Stomach (tissue), 9 donors: Measurements from ENCODE around the gene COL4A2. TPM values are rescaled to one million over a fixed set of nuclear protein-coding genes. Genes with fewer than 3 reads are reported as not detected.
A peak's percentile ranks its signal among the peaks of the same experiment; 100 is the strongest.

Experiments
- DNase-seq, 2 donors: peaks; one replicate each; pipeline versions ENCODE4 v3.0.0 to v3.0.0-alpha.2; 2013 to 2019
- H3K27ac ChIP-seq, 5 donors: fragments of 200-600 bp in 4 of 5; sonication (generic) in 4 of 5; one replicate each; pipeline ENCODE4 v1.5.1; 2013 to 2019; ENCODE audit warnings: mild to moderate bottlenecking in 1 of 5, moderate library complexity in 1 of 5
- H3K27me3 ChIP-seq, 3 donors: fragments of 200-600 bp; sonication (generic); one replicate each; pipeline ENCODE4 v1.5.1; 2017 to 2019; ENCODE audit warnings: mixed run types in 1 of 3
- H3K36me3 ChIP-seq, 4 donors: fragments of 200-600 bp; sonication (generic); 1 replicate in 3 of 4; 2 replicates in 1 of 4; pipeline ENCODE4 v1.5.1; 2016 to 2019
- H3K4me1 ChIP-seq, 4 donors: fragments of 200-600 bp; sonication (generic); one replicate each; pipeline ENCODE4 v1.5.1; 2016 to 2019
- H3K4me3 ChIP-seq, 4 donors: fragments of 200-600 bp; sonication (generic) in 3 of 4; one replicate each; pipeline ENCODE4 v1.5.1; 2016 to 2019; ENCODE audit warnings: mild to moderate bottlenecking in 1 of 4
- H3K9me3 ChIP-seq, 4 donors: fragments of 200-600 bp; sonication (generic); one replicate each; pipeline ENCODE4 v1.5.1; 2016 to 2019
- CTCF ChIP-seq, 7 experiments: fragments of 450-650 bp in 4 of 7; fragments of 200-600 bp in 3 of 7; sonication (generic) in 3 of 7; IDR thresholded peaks; one replicate each; pipeline ENCODE4 v1.5.1; 2016 to 2019; ENCODE audit warnings: antibody characterized with exemption in 7 of 7, control low read depth in 2 of 7, mild to moderate bottlenecking in 1 of 7
- EP300 ChIP-seq: sonication (generic); formaldehyde crosslinking; IDR thresholded peaks from one replicate; pipeline ENCODE4 v1.6.1; 2017; ENCODE audit warnings: antibody characterized with exemption
- POLR2A ChIP-seq, 4 donors: fragments of 450-650 bp; IDR thresholded peaks; one replicate each; pipeline ENCODE4 v1.6.1; 2016; ENCODE audit warnings: antibody characterized with exemption in 4 of 4, control low read depth in 2 of 4, mild to moderate bottlenecking in 1 of 4, moderate library complexity in 1 of 4
- POLR2AphosphoS5 ChIP-seq, 3 donors: sonication (generic); formaldehyde crosslinking; IDR thresholded peaks; one replicate each; pipeline ENCODE4 v1.6.1; 2016; ENCODE audit warnings: antibody characterized with exemption in 3 of 3
- WGBS, 5 donors: extraction: QIAGEN DNeasy Blood & Tissue Kit in 3 of 5; methylation state at CpG; one replicate each; pipeline versions ENCODE4 v1.1.5 to v1.1.7; 2013 to 2018; 5-methylcytosine and 5-hydroxymethylcytosine counted together
- intact Hi-C: fragments of 100-400 bp; cut with DNase I; formaldehyde crosslinking; loops from one replicate; pipeline ENCODE4 v1.15.1; 2023; ENCODE audit warnings: low total_unique reads
- polyA plus RNA-seq, 3 donors: library from polyadenylated mRNA; stranded (reverse); fragments of 200-250 nt; gene quantifications; one replicate each; pipeline ENCODE4 v1.2.3, GENCODE V29; 2013
- total RNA-seq, 5 donors: library from RNA; depleted of rRNA; stranded (reverse); fragments of >200 nt; gene quantifications; one replicate each; pipeline versions ENCODE4 v1.1.0 to v1.2.3, GENCODE V29; 2014 to 2016
- donor health status: healthy with polysubstance abuse.
- donor health status: Bipolar disorder and iron deficiency.
- donor health status: healthy.

COL4A2 gene
- total and polyA plus RNA-seq, 8 donors = 24.0 to 531 (median 214) TPM

GRCh38 chr13:110354715-110355473 is 47.8 kb downstream of the COL4A2 start:
- TF ChIP-seq EP300 (no peak), CTCF (IDR thresholded peaks at IDR 0.05) (no peak), POLR2A (IDR thresholded peaks at IDR 0.05) (no peak), POLR2AphosphoS5 (IDR thresholded peaks at IDR 0.05) (no peak)
- intact Hi-C loops = no loop called here
- WGBS, 5 donors = 68 to 77% (median 74%) methylated on average over 5 of the region's 5 CpGs
- no peak for DNase-seq
- peaks cover 0 to 44% (median 11%) of the 10 kb centered on the region in 4 donors for H3K4me1 ChIP-seq
- H3K27me3 ChIP-seq = no peaks in the 10 kb centered on the region
- peaks cover 0 to 17% (median 3%) of the 10 kb centered on the region in 4 donors for H3K36me3 ChIP-seq
- peak overlapping the region in 4 of 5 donors; percentile 34 to 92 (median 47) for H3K27ac ChIP-seq
- no peak overlapping the region for H3K4me3 ChIP-seq
- no peaks in the 10 kb centered on the region for H3K9me3 ChIP-seq

GRCh38 chr13:110356362-110356761 is 49.3 kb downstream of the COL4A2 start:
- Histone ChIP-seq H3K9me3 (no peaks in the 10 kb centered on the region), H3K27ac (peak overlapping the region in 4 of 5 donors; percentile 32 to 87 (median 42)), H3K4me3 (no peak overlapping the region), H3K4me1 (peaks cover 0 to 58% (median 15%) of the 10 kb centered on the region in 4 donors), H3K27me3 (no peaks in the 10 kb centered on the region), H3K36me3 (peaks cover 0 to 17% (median 3%) of the 10 kb centered on the region in 4 donors)
- TF ChIP-seq EP300 (no peak), POLR2AphosphoS5 (IDR thresholded peaks at IDR 0.05) (no peak), POLR2A (IDR thresholded peaks at IDR 0.05) (no peak), CTCF (IDR thresholded peaks at IDR 0.05) (no peak)
- intact Hi-C loops = no loop called here
- WGBS, 5 donors = 74 to 83% (median 76%) methylated on average over 11 to 12 of the region's 12 CpGs
- no peak for DNase-seq

- Histone ChIP-seq H3K4me3 (no peak overlapping the region), H3K27ac (peak overlapping the region in 1 of 5 donors; percentile 87)
- 96 to 98% (median 98%) methylated on average over 4 of the region's 4 CpGs for WGBS, 5 donors
These were observed 51.3 kb downstream of the COL4A2 start for GRCh38 chr13:110358381-110358780.

GRCh38 chr13:110359840-110360301 is 52.8 kb downstream of the COL4A2 start:
- WGBS, 5 donors = 41 to 56% (median 46%) methylated on average over 7 of the region's 7 CpGs
- H3K4me3 ChIP-seq = no peak overlapping the region
- intact Hi-C loops = no loop called here
- peaks cover 0 to 17% (median 3%) of the 10 kb centered on the region in 4 donors for H3K36me3 ChIP-seq
- peak overlapping the region in 4 of 5 donors; percentile 70 to 87 (median 80) for H3K27ac ChIP-seq
- H3K9me3 ChIP-seq = no peaks in the 10 kb centered on the region
- no peaks in the 10 kb centered on the region for H3K27me3 ChIP-seq
- TF ChIP-seq POLR2AphosphoS5 (IDR thresholded peaks at IDR 0.05) (peak in 1 of 3 donors; percentile 31), EP300 (no peak)
- peaks cover 0 to 43% (median 14%) of the 10 kb centered on the region in 4 donors for H3K4me1 ChIP-seq
- peak in 1 of 2 donors; percentile 69 for DNase-seq

More at GRCh38 chr13:110358381-110358780, 51.3 kb downstream of the COL4A2 start:
- peaks cover 0 to 17% (median 3%) of the 10 kb centered on the region in 4 donors for H3K36me3 ChIP-seq
- DNase-seq = no peak
- intact Hi-C loops = no loop called here
- TF ChIP-seq POLR2AphosphoS5 (IDR thresholded peaks at IDR 0.05) (no peak), CTCF (IDR thresholded peaks at IDR 0.05) (no peak)
- peaks cover 0 to 50% (median 14%) of the 10 kb centered on the region in 4 donors for H3K4me1 ChIP-seq
- H3K27me3 ChIP-seq = no peaks in the 10 kb centered on the region
- H3K9me3 ChIP-seq = no peaks in the 10 kb centered on the region
